Stimulated activated effector memory CD8-positive, alpha-beta T cell treated with anti-CD3 and anti-CD28 coated beads, Interleukin-12 subunit alpha, Interleukin-12 subunit beta, amount 100 ng/mL, for 72 hours (primary cell): ENCODE results near the gene FASTKD3.
A peak's percentile ranks its signal among the peaks of the same experiment; 100 is the strongest.

ENCODE experiments used
- ATAC-seq: fragments of 150-1000 bp; cut with Tn5 transposase; 2 replicates; pipeline ENCODE4 v1.10.0; 2021
- DNase-seq, 2 donors: peaks; one replicate each; pipeline ENCODE4 v3.0.0; 2021 to 2022; ENCODE audit warnings: low spot score in 2 of 2
- H3K27ac Mint-ChIP-seq: one replicate; pipeline ENCODE4 v1.8.0; 2022; ENCODE audit warnings: mild to moderate bottlenecking, mixed read lengths
- H3K36me3 Mint-ChIP-seq: one replicate; pipeline ENCODE4 v1.8.0; 2022; ENCODE audit warnings: mild to moderate bottlenecking, mixed read lengths
- H3K4me1 Mint-ChIP-seq: one replicate; pipeline ENCODE4 v1.8.0; 2022; ENCODE audit warnings: mixed read lengths
- H3K4me3 Mint-ChIP-seq: one replicate; pipeline ENCODE4 v1.8.0; 2022; ENCODE audit warnings: mild to moderate bottlenecking, mixed read lengths
- H3K9me3 Mint-ChIP-seq: one replicate; pipeline ENCODE4 v1.8.0; 2022; ENCODE audit warnings: mixed read lengths

The FASTKD3 gene

GRCh38 chr5:7868427-7868772 is 431 bp downstream of the FASTKD3 start:
- H3K27ac Mint-ChIP-seq, result peak overlapping the region; percentile 81
- H3K4me3 Mint-ChIP-seq, result peak overlapping the region; percentile 83
- peaks cover 54% of the 10 kb centered on the region for H3K36me3 Mint-ChIP-seq
- H3K4me1 Mint-ChIP-seq, result peaks cover 39% of the 10 kb centered on the region
- no peaks in the 10 kb centered on the region for H3K9me3 Mint-ChIP-seq
- ATAC-seq, result no peak
- DNase-seq, result no peak

DNA sequence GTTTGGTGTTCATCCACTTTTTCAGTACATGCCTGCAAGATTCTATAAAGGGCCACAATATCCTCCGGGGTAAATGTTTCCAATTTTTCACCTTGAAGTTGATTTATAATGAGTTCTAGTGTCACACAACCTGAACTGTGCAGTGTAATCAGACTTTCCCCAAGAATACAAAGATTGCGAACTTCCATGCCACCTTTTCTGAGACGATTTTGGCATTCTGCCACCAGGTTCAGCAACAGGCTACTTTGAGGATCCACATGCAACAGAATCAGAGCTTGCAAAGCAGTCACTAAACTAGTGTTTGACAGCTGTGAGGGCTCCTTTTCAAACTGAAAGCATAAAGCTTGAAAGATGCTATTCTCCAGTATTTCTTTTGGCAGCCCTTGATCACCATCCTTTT is 1.6 kb downstream of the FASTKD3 start:
- no peak overlapping the region for H3K27ac Mint-ChIP-seq
- peak overlapping the region; percentile 83 for H3K4me3 Mint-ChIP-seq
- H3K9me3 Mint-ChIP-seq, result no peaks in the 10 kb centered on the region
- peaks cover 28% of the 10 kb centered on the region for H3K4me1 Mint-ChIP-seq
- no peak for ATAC-seq
- no peak for DNase-seq
- peaks cover 58% of the 10 kb centered on the region for H3K36me3 Mint-ChIP-seq

- ATAC-seq (no peak), DNase-seq (no peak)
- peaks cover 17% of the 10 kb centered on the region for H3K4me1 Mint-ChIP-seq
- H3K9me3 Mint-ChIP-seq, result no peaks in the 10 kb centered on the region
- peaks cover 60% of the 10 kb centered on the region for H3K36me3 Mint-ChIP-seq
- no peak overlapping the region for H3K27ac Mint-ChIP-seq
- no peak overlapping the region for H3K4me3 Mint-ChIP-seq
These were observed 2.6 kb downstream of the FASTKD3 start for GRCh38 chr5:7866196-7866595.

GRCh38 chr5:7857926-7858632 is 10.8 kb downstream of the FASTKD3 start:
- Mint-ChIP-seq H3K4me3 (no peak overlapping the region), H3K9me3 (peaks cover 2% of the 10 kb centered on the region), H3K27ac (peak overlapping the region; percentile 60), H3K36me3 (peaks cover 51% of the 10 kb centered on the region), H3K4me1 (peaks cover 14% of the 10 kb centered on the region)
- DNase-seq (no peak), ATAC-seq (peak; percentile 75)

GRCh38 chr5:7857361-7857760 is 11.5 kb downstream of the FASTKD3 start:
- H3K36me3 Mint-ChIP-seq, result peaks cover 44% of the 10 kb centered on the region
- DNase-seq (no peak), ATAC-seq (no peak)
- H3K4me3 Mint-ChIP-seq, result no peak overlapping the region
- peaks cover 2% of the 10 kb centered on the region for H3K9me3 Mint-ChIP-seq
- peak overlapping the region; percentile 60 for H3K27ac Mint-ChIP-seq
- H3K4me1 Mint-ChIP-seq, result peaks cover 16% of the 10 kb centered on the region

- H3K4me1 Mint-ChIP-seq, result peaks cover 21% of the 10 kb centered on the region
- ATAC-seq (peak; percentile 55), DNase-seq (no peak)
- H3K27ac Mint-ChIP-seq, result no peak overlapping the region
- H3K36me3 Mint-ChIP-seq, result peaks cover 40% of the 10 kb centered on the region
- no peak overlapping the region for H3K4me3 Mint-ChIP-seq
- peaks cover 2% of the 10 kb centered on the region for H3K9me3 Mint-ChIP-seq
These were observed 12.0 kb downstream of the FASTKD3 start for GRCh38 chr5:7856855-7857254.

GRCh38 chr5:7855611-7856010 is 13.2 kb downstream of the FASTKD3 start:
- no peak for ATAC-seq
- H3K4me1 Mint-ChIP-seq, result peaks cover 31% of the 10 kb centered on the region
- H3K4me3 Mint-ChIP-seq, result no peak overlapping the region
- H3K36me3 Mint-ChIP-seq, result peaks cover 27% of the 10 kb centered on the region
- DNase-seq, result no peak
- no peak overlapping the region for H3K27ac Mint-ChIP-seq
- peaks cover 2% of the 10 kb centered on the region for H3K9me3 Mint-ChIP-seq

DNA sequence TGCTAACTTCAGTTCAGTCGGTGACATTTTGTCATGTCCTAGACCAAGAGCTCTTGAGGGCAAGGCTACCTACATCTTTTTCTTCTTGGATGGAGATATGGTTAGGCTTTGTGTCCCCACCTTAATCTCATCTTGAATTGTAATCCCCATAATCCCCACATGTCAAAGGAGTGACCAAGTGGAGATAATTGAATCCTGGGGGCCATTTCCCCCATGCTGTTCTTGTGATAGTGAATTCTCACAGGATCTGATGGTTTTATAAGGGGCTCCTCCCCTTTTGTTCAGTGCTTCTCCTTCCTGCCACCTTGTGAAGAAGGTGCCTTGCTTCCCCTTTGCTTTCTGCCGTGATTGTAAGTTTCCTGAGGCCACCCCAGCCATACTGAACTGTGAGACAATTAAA is 15.8 kb downstream of the FASTKD3 start:
- ATAC-seq (no peak), DNase-seq (no peak)
- Mint-ChIP-seq H3K4me1 (peaks cover 23% of the 10 kb centered on the region), H3K4me3 (no peak overlapping the region), H3K36me3 (peaks cover 1% of the 10 kb centered on the region), H3K9me3 (peaks cover 2% of the 10 kb centered on the region), H3K27ac (no peak overlapping the region)

DNA sequence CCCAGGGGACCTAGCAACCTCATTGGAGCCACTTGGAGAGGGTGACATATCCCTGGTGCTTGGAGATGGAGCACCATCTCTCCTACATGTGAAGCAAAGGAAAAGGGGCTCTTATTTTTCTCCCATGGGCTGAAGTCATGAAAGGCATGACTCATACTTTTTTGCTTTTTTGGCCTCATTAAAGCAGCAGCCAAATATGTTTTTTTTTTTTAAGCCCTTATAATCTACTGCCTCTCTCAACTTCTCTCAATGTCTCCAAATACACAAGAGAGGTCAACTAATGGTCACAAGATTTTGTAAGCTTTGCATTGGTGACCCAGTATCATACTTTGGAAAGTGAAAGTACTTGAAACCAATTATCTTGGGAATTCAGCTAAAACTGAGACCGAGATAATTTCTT is 16.3 kb downstream of the FASTKD3 start:
- Mint-ChIP-seq H3K9me3 (peaks cover 2% of the 10 kb centered on the region), H3K27ac (no peak overlapping the region), H3K36me3 (no peaks in the 10 kb centered on the region), H3K4me1 (peaks cover 19% of the 10 kb centered on the region), H3K4me3 (no peak overlapping the region)
- no peak for DNase-seq
- ATAC-seq, result no peak

DNA sequence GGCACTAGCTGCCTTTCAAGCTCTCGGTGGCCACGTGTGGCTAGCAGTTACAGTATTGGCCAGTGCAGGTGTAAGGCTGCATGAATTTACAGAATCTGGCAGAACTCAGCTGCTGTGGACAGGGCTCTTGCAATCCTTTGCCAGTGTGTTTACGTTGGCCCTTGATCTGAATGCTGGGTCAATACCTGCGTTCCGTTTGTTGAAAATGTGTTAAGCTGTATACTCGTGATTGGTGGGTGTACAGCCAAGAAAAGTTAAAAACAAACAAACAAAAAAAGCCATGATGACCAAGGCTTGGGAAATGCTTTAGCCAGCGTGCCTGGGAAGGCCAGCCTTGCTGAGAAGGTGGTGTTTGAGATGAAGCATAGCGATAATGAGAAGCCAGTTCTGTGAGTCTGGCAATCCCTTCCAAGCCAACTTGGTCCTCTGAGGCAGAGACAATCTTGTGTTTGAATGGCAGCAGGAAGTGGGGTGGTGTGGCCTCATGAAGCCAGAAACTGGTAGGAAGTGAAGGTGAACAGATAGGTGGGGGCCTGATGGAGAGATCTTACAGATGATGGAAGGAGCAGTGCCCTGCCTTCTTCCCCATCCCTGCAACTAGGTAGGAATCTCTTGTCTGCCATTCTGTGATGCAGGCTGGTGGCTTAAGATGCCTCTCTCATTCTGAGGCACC is 17.1 kb downstream of the FASTKD3 start:
- Mint-ChIP-seq H3K4me3 (peak overlapping the region; percentile 70), H3K4me1 (peaks cover 17% of the 10 kb centered on the region), H3K36me3 (no peaks in the 10 kb centered on the region), H3K27ac (no peak overlapping the region), H3K9me3 (peaks cover 2% of the 10 kb centered on the region)
- no peak for ATAC-seq
- DNase-seq, result no peak

DNA sequence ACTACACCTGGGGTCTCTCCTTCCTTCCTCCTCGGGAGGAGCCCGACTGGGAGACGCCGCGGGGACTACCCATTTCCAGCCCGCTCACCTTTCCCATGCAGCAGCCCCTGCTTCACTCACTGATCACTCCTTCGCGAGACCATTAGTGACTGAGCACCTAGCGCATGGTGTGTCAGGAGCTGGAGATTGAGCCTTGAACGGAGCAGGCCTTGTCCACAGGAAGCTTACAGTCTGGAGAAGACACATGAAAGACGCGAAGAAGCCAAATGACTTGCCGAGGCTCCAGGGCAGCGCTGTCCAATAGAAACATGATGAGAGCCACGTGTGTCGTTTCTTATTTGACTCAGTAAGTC is 17.6 kb downstream of the FASTKD3 start:
- Mint-ChIP-seq H3K4me1 (peaks cover 17% of the 10 kb centered on the region), H3K4me3 (peak overlapping the region; percentile 70), H3K36me3 (no peaks in the 10 kb centered on the region), H3K9me3 (peaks cover 2% of the 10 kb centered on the region), H3K27ac (no peak overlapping the region)
- DNase-seq (no peak), ATAC-seq (no peak)

DNA sequence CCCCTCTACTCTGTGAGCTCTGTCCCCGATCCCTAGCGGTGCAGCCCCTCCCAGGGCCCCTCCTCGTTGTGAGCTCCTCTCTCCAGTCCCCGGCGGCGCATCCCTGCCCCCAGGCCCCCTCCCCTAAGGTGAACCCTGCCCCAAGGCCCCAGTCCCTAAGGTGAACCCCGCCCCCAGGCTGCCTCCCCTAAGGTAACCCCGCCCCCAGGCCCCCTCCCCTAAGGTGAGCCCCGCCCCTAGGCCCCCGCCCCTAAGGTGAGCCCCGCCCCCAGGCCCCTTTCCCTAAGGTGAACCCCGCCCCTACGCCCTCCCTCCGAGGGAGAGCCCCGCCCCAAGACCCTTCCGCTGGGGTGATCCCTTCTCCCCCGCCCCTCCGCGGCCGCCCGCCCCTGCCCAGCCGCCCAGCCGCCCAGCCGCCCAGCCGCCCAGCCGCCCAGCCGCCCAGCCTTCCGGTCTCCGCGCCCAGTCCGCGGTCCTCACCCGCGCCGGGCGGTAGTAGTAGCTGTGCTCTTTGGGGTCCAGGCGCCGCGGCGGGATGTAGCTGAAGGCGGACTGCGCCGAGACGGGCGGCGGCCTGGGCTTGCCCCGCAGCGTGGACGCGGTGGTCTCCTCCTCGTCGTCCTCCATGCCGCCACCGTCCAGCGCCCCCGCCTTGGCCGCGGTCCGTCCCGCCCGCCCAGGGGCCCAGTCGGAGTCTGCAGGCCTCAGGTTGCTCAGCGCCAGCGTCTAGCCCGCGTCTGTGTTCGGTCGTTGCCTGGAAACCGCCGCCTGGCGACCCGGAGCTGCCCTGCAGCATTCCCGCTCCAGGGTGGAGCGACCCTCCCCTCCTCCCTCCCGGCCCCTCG is 18.2 kb downstream of the FASTKD3 start, which contains the start of gene CFAP90:
TSS of gene CFAP90 (minus strand) at position 739 of the 845 bp plus-strand sequence. CDS start at position 627, 112 bp downstream.
- Mint-ChIP-seq H3K4me1 (peaks cover 17% of the 10 kb centered on the region), H3K36me3 (no peaks in the 10 kb centered on the region), H3K9me3 (peaks cover 2% of the 10 kb centered on the region), H3K27ac (no peak within 1 kb of the TSS), H3K4me3 (peak within 1 kb of the TSS; percentile 70)
- peak; percentile 34 for ATAC-seq
- DNase-seq, result no peak

DNA sequence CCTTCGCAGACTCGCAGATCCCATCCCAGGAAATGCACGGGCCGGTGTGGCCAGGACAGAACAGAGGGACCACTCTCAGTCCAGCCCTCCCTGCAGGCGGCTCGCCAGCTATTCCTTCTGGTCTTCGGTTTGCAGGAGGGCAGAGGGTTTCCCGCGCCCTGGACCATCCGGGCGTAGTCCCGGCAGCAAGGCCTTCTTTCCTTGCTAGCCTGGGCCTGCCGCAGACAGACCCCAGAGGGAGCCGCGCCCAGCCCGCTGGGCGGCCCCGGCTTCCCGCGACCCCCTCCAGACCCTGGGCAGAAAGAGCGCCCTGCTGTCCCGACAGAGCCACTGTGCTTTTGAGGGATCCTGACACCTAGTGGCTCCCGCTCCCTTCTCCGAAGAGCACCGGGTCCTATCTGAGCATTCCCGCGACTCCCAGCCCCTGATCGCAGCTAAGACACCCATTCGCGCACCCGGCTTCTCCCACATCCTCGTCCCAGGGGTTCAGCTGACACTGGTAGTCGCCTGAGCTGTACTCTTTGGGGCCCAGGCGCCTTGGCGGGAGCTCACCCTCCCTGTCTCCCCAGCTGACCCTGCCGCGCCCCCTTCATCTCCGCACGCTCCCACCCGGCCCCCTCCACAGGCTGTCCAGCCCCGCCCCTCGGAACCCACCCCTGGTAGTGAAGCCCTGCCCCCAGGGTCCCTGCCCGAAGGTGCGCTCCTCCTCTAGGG is 19.0 kb downstream of the FASTKD3 start:
- ATAC-seq, result peak; percentile 49
- H3K27ac Mint-ChIP-seq, result no peak overlapping the region
- peak overlapping the region; percentile 70 for H3K4me3 Mint-ChIP-seq
- H3K4me1 Mint-ChIP-seq, result peaks cover 17% of the 10 kb centered on the region
- H3K36me3 Mint-ChIP-seq, result no peaks in the 10 kb centered on the region
- DNase-seq, result no peak
- H3K9me3 Mint-ChIP-seq, result peaks cover 2% of the 10 kb centered on the region

DNA sequence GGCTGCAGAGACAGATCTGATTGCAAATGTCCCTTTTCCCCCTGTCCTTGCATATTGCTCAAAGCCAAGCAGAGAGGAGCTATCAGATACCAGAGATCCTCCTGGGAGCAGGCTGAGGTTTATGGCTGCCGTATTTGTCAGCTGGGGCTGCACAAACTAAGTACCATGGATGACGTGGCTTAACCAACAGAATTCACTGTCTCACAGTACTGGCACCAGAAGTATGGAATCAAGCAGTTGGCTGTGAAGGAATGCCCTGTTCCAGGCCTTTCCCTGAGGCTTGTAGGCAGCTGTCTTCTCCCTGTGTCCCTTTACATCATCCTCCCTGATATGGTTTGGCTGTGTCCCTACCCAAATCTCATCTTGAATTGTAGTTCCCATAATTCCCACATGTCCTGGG is 20.5 kb downstream of the FASTKD3 start:
- no peak overlapping the region for H3K4me3 Mint-ChIP-seq
- H3K27ac Mint-ChIP-seq, result no peak overlapping the region
- peaks cover 2% of the 10 kb centered on the region for H3K9me3 Mint-ChIP-seq
- no peaks in the 10 kb centered on the region for H3K36me3 Mint-ChIP-seq
- peaks cover 17% of the 10 kb centered on the region for H3K4me1 Mint-ChIP-seq
- ATAC-seq (no peak), DNase-seq (no peak)

GRCh38 chr5:7846327-7846726 is 22.5 kb downstream of the FASTKD3 start:
- Mint-ChIP-seq H3K4me3 (no peak overlapping the region), H3K27ac (no peak overlapping the region), H3K36me3 (no peaks in the 10 kb centered on the region), H3K4me1 (peaks cover 5% of the 10 kb centered on the region), H3K9me3 (no peaks in the 10 kb centered on the region)
- DNase-seq, result no peak
- no peak for ATAC-seq
